HG03196 (cell line): Measurements from ENCODE around the gene ZDHHC6.
"Not testable (repeated sequence)": the region's sequence is repeated elsewhere in the genome, so short reads cannot be mapped to it uniquely, and the experiment has no call there.

Source experiments
- ATAC-seq: cut with Tn5 transposase; IDR thresholded peaks from one replicate; pipeline ENCODE4 v1.9.1; 2021; ENCODE audit not compliant: unreplicated experiment

ZDHHC6 gene

GRCh38 chr10:112393341-112393740 is 53.4 kb downstream of the ZDHHC6 start:
- no peak for ATAC-seq

GRCh38 chr10:112390125-112390703 is 56.5 kb downstream of the ZDHHC6 start:
- ATAC-seq: no peak

DNA sequence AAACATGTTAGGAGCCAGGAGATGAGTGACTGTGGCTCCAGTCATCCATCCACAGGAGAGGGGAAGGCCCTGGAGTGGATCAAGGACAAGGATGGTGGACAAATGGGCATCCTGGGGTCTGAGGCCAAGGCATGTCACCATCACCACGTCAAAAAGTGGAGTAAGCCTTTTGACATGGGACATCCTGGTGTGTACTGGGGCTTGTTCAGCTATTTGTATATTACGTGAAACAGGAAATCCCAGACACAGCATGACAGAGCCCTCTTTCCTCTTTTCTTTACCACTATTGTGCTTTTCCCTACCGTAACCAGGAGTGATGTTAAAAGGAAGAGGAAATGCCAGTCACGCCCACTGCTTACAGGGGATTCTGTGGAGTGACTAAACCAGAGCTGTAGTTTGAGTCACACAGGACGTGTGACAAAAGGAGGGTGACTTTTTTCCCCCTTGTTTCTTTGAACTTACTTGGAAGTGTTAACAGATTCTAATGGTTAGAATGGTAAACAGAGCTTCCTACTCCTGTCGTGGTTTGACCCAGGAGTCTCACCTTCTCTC is 57.4 kb downstream of the ZDHHC6 start:
- ATAC-seq: peak; percentile 74

DNA sequence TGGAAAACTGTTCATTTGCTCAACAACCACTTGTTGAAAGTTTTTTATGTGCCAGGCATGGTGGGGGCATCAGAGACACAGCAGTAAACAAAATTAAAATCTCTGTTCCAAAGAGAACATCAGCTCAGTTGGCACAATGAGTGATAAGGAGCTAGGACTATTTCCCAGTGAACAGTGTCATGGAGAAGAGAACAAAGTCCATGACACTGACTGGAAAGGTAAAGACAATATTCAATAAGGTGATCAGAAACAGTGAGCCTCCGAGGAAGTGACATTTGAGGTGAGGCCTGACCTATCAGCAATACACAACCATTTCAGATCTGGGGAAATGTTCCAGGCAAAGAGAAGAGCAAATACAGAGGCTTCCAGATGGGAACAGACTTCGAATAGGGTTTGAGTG is 58.2 kb downstream of the ZDHHC6 start:
- no peak for ATAC-seq

- not testable (repeated sequence) for ATAC-seq
Observed at GRCh38 chr10:112388056-112388455, 58.7 kb downstream of the ZDHHC6 start.

GRCh38 chr10:112385201-112385600 is 61.5 kb downstream of the ZDHHC6 start:
- no peak for ATAC-seq

DNA sequence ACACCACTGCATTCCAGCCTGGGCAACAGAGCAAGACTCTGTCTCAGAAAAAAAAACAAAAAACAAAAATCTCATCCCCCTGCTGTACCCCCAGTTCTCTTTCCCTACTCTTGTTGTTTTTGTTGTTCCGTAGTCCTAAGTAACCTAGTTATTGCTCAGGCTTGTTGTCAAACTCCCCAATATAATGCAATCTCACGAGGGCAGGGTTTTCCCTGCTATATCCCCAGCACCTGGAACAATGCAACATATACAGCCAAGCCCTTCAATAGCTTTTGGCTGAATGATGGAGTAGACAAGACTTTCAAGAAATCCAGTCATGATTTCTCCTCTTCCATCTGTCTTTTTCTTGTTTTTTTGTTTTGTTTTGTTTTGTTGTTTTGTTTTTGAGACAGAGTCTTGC is 62.6 kb downstream of the ZDHHC6 start:
- no peak for ATAC-seq

- no peak for ATAC-seq
Observed at GRCh38 chr10:112383325-112383724, 63.4 kb downstream of the ZDHHC6 start.

- no peak for ATAC-seq
Observed at GRCh38 chr10:112382515-112383235, 64.0 kb downstream of the ZDHHC6 start.
